C4-2B (cell line): ENCODE results near the gene METTL4.

ENCODE experiments used
- ZFX ChIP-seq: fragments of 450-650 bp; IDR thresholded peaks from 2 replicates; pipeline ENCODE4 v1.6.1; 2017
- TF ChIP-seq, protein P1 (sequence below): fragments of 450-650 bp; conservative IDR thresholded peaks from 2 replicates; pipeline ENCODE4 v1.5.1; 2017; ENCODE audit warnings: mild to moderate bottlenecking

DNA sequence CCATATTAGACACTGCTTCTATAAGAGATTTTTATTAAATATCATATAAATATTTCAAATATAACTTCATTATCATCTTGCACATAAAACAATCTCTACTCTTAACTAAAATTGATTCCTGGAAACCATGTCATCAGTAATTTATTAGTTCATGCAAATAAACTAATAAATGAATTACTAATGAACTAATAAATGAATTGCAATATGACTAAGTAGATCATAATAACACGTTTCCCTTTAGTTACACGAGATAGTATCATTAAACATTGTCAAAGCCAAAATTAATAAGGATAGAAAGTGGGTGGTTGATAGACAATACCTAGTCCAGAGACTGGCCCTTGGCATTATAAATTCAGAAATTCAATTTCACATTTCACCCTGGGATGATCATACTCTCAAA, 26.1 kb downstream of the METTL4 start:
- TF ChIP-seq, protein P1, sequence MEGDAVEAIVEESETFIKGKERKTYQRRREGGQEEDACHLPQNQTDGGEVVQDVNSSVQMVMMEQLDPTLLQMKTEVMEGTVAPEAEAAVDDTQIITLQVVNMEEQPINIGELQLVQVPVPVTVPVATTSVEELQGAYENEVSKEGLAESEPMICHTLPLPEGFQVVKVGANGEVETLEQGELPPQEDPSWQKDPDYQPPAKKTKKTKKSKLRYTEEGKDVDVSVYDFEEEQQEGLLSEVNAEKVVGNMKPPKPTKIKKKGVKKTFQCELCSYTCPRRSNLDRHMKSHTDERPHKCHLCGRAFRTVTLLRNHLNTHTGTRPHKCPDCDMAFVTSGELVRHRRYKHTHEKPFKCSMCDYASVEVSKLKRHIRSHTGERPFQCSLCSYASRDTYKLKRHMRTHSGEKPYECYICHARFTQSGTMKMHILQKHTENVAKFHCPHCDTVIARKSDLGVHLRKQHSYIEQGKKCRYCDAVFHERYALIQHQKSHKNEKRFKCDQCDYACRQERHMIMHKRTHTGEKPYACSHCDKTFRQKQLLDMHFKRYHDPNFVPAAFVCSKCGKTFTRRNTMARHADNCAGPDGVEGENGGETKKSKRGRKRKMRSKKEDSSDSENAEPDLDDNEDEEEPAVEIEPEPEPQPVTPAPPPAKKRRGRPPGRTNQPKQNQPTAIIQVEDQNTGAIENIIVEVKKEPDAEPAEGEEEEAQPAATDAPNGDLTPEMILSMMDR = no peak
- TF ChIP-seq ZFX = no peak
